Stimulated activated CD4-positive, alpha-beta T cell treated with anti-CD3 and anti-CD28 coated beads, Interleukin-15, amount 100 ng/mL, for 48 hours (primary cell): ENCODE measurements around the gene ZFPM1.

Experiments
- DNase-seq, 2 donors: peaks; one replicate each; pipeline ENCODE4 v3.0.0-alpha.2; 2020; ENCODE audit warnings: low read depth in 2 of 2

ZFPM1 gene

GRCh38 chr16:88560714-88561484 lies 107.8 kb downstream of the ZFPM1 start:
- no peak for DNase-seq

GRCh38 chr16:88561485-88562359 lies 108.6 kb downstream of the ZFPM1 start:
- DNase-seq = peak in 1 of 2 donors; percentile 39

DNA sequence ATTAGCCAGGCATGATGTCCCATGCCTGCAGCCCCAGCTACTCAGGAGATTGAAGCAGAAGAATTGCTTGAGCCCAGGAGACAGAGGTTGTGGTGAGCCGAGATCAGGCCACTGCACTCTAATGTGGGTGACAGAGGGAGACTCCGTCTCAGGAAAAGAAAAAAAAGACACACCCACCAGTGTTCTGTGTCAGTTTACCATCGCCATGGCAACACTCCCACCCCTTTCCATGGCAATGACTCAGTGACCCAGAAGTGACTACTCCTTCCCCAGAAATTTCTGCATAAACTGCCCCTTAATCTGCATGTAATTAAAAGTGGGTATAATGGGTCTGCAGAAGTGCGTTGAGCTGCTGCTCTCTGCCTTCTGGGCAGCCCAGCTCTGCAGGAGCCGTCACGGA lies 113.1 kb downstream of the ZFPM1 start:
- DNase-seq = peak; percentile 71 to 82

DNA sequence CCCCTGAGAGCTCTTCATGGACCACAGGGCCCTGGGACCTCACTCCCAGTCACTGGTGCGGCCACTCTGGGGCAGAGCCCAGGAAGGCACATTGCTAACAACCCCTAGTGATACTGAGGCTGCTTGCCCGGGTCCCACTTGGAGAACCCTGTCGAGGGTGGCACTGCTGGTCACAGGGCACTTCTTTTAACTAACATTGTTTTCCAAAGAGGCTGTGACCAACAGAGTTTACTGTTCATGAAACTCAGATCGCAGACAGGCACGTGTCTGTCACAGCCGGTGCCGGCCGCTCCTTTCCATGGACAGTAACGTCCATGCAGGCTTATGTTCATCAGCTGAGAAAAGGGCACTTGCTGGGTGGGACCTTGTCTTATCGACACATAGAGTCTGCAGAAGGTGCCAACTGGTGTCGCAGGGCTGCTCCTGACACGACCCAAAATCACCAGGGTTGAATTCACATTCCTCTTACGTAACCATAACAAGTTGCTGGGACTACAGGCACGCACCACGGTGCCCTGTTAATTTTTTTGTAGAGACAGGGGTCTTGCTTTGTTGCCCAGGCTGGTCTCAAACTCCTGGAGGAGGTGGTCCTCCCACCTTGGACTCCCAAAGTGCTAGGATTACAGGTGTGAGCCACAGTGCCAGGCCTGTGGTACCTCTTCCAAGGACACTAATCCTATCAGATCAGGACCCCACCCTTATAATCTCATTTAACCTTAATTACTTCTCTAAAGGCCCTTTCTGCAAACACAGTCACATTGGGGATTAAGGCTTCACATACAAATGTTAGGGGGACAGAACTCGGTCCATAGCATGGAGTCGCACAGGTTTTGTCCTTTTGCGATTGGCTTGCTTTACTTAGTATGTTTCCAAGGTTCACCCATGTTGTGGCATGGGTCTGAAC lies 115.9 kb downstream of the ZFPM1 start:
- no peak for DNase-seq

DNA sequence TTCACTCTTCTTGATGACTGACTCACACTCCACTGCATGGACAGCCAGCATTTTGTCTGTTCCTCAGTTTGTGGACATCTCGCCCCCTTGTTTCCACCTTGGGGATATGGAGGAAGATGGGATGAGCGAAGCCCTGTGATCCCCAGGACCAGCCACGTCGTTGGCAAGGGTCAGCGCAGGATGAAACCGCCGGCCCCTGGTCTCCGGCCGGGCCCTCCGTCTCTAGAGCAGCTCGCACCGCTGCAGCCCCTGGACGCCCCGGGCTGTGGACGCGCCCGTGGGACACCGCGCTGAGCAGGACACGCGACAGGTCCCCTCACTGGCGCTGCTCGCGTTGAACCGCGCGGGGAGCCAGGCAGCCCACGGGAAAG lies 116.5 kb downstream of the ZFPM1 start:
- DNase-seq = no peak

GRCh38 chr16:88569985-88570690 lies 117.1 kb downstream of the ZFPM1 start, which contains the start of gene ZC3H18:
Gene ZC3H18, plus strand, starts transcription at chr16:88570403. Its CDS starts 6,721 bp downstream, at chr16:88577124.
- DNase-seq = peak; percentile 92 to 95

DNA sequence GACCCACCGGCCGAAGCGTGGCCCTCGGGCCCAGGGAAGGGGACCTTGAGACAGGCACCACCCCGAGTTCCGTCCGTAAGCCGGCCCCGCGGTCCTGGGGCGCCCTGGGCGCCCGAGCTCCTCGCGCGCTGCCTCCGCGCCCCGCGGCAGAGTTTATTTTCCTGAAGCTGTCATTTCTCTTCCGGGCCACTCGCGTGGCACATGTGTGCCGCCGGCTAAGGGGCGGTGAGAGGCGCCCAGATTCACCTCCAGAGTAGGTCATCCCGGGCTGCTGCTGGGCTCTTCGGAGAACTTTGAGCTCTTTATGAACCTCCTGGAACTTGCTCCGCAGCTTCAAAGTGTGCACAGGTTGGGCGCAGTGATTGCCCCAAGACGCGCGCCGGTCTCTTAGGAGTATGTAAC lies 117.6 kb downstream of the ZFPM1 start:
- no peak for DNase-seq

- no peak for DNase-seq
These were observed 122.2 kb downstream of the ZFPM1 start for GRCh38 chr16:88575251-88575650.

GRCh38 chr16:88576307-88576706 lies 123.2 kb downstream of the ZFPM1 start:
- DNase-seq = no peak

DNA sequence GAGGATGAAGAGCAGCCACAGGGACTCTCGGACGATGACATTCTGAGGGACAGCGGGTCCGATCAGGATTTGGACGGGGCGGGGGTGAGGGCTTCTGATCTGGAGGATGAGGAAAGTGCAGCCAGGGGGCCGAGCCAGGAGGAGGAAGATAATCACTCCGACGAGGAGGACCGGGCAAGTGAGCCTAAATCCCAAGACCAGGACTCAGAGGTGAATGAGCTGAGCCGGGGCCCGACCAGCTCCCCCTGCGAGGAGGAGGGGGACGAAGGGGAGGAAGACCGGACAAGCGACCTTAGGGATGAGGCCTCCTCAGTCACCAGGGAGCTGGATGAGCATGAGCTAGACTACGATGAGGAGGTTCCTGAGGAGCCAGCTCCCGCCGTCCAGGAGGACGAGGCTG lies 124.1 kb downstream of the ZFPM1 start:
- no peak for DNase-seq

- no peak for DNase-seq
These were observed 125.6 kb downstream of the ZFPM1 start for GRCh38 chr16:88578446-88579313.

DNA sequence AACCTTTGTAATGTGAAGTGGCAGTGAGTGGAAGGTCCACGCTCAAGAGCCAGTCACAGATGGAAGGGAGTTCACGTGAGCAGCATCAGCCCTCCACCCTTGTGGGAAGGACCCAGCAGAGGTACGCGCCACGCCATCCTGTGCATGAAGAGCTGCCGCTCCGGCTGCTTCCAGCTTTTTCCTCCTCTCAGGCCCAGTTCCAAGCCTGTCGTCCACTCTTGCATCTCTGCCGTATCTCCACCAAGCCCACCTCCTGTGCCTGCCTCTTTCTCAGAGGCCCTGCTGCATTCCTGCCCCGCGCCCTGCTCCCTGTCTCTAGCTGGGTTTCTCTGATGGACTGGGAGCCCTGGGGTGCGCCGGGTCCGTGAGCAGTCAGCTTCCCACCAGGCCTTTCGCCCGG lies 127.3 kb downstream of the ZFPM1 start:
- DNase-seq = no peak

GRCh38 chr16:88581033-88581432 lies 128.0 kb downstream of the ZFPM1 start:
- DNase-seq = no peak

DNA sequence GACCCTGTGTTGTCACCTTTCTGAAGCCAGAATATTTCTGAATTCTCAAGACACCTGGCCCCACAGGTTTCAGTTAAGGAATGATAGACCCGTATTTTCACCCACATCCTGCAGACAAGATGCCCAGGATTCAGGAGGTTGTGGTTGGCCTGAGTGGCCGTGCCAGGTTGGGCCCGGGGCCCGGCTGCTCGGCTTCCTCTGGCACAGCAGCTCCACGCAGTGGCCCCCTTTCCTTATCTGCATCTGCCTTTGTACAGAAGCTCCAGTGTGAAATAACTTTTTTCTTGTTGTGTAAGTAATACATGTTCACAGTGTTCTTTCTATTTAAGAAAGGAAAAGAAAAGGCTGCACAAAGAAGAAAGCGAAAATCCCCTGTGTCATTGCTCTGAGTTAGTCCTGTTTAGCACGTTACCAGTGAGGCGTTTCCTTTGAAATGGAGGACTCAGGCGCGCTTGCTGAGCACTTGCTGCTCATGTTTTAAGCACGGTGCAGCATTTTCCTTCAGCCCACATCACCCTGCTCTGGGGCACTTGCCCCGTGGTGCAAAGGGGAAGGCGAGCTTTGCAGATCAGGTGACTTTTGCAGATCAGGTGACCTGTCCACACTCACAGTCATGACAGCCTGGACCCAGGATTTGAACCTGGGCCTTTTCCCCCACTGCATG lies 130.0 kb downstream of the ZFPM1 start:
- DNase-seq = no peak

- DNase-seq = no peak
These were observed 131.6 kb downstream of the ZFPM1 start for GRCh38 chr16:88584676-88585075.

DNA sequence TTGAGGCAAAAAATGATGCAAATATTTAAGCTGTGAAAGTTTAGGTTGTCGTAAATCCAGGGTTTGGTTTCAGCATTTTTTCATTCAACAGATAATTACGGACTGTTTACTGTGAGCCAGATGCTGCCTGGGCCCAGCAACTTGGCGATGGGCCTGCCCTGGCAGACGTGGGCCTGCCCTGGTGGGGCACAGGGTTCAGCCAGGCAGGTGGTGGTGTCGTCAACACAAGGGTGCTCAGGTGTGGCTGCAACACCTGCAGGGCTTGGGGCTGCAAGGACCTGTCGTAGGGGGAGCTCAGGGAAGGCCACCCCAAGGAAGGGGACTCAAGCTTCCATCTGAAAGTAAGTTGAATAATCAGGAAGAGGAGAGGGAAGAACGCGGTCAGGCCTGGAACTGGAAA lies 132.2 kb downstream of the ZFPM1 start:
- DNase-seq = no peak

- no peak for DNase-seq
These were observed 133.0 kb downstream of the ZFPM1 start for GRCh38 chr16:88585927-88586581.
